GM04503 (cell line): ENCODE measurements around the gene NLN.
"Not testable (repeated sequence)": the region's sequence is repeated elsewhere in the genome, so short reads cannot be mapped to it uniquely, and the experiment has no call there.

Experiments
- DNase-seq: peaks from one replicate; pipeline ENCODE4 v3.0.0-alpha.2; 2012; ENCODE audit warnings: low read depth

NLN gene

DNA sequence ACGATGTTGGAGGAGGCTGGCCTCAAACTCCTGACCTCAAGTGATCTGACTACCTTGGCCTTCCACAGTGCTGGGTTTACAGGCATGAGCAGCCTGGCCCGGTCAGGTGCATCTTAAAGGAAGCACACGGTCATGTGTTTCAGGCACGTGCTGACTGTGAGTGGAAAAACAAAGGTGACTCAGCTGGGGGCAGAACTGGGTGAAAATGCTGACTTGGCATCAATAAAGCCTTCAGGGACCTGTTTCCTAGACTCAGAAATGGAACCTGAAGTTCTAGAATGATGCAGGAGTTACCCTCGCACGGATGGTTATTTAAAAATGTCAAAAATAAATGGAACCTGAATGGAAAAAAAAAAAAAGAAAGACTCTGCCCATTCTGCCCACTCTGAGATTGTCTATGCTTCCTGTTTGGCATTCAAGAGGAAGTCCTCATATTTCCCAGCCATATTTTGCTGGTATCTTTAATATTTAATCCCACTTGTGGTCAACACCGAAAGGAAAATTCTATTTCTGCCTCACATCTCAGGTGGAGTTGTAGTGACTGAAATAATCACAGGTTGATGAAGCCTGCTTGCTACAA, 12.3 kb downstream of the NLN start:
- DNase-seq = not testable (repeated sequence)

DNA sequence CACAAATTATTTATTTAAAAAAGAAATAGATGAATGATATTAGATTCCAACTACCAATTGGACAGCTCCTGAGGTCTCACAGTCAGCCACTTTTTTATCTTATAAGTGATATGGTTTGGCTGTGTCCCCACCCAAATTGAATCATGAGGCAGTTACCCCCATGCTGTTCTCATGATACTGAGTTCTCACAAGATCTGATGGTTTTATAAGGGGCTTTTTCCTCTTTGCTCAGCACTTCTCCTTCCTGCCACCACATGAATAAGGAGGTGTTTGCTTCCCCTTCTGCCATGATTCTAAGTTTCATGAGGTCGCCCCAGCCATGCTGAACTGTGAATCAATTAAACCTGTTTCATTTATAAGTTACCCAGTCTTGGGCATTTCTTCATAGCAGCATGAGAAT, 12.9 kb downstream of the NLN start:
- no peak for DNase-seq

- no peak for DNase-seq
Measured at GRCh38 chr5:65736011-65736410, 14.0 kb downstream of the NLN start.

GRCh38 chr5:65737842-65738241, 15.8 kb downstream of the NLN start:
- DNase-seq = no peak

DNA sequence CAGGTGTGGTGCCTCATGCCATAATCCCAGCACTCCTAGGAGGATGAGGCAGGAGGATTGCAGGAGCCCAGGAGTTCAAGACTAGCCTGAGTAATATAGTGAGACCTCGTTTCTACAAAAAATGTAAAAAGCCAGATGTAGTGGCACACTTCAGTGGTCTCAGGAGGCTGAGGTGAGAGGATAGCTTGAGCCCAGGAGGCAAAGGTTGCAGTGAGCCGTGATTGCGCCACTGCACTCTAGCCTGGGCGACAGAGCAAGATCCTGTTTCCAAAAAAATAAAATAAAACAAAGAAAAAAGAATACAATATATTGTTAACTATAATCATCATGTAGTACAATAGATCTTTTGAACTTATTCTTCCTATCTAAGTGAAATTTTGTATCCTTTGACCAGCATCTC, 16.3 kb downstream of the NLN start:
- no peak for DNase-seq

- DNase-seq = no peak
Measured at GRCh38 chr5:65739162-65739561, 17.2 kb downstream of the NLN start.

GRCh38 chr5:65742565-65743231, 20.7 kb downstream of the NLN start:
- peak; percentile 62 for DNase-seq

GRCh38 chr5:65749221-65749844, 27.3 kb downstream of the NLN start:
- DNase-seq = no peak

DNA sequence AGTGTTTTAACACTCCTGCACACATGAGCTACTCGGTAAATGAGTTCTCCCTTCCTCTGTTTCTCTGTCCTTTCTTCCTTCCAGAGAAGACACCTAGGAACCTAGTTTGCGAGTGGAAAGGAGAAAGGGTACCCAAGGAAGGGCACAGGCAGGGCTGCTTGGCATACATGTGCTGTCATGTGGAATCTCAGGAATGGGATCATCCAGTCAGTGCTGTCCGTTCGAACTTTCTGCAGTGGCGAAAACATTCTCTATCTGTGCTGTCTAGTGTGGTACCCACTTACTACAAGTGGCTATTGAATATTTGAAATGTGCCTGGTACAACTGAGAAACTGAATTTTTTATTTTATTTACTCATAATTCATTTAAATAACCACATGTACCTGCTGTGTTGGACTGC, 28.0 kb downstream of the NLN start:
- DNase-seq = no peak

GRCh38 chr5:65750938-65751337, 28.9 kb downstream of the NLN start:
- no peak for DNase-seq

DNA sequence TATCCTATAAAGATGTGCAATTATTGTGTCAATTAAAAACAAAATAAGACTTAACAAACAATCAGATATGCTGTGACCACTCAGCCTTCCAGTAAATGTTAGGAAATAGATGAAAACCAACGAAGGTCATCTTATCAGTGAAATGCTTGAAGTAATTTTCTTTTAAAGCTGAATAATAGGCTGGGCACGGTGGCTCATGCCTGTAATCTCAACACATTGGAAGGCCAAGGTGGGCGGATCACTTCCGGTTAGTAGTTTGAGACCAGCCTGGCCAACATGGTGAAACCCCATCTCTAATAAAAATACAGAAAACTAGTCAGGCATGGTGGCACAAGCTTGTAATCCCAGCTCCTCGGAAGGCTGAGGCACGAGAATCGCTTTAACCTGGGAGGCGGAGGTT, 31.2 kb downstream of the NLN start:
- no peak for DNase-seq

DNA sequence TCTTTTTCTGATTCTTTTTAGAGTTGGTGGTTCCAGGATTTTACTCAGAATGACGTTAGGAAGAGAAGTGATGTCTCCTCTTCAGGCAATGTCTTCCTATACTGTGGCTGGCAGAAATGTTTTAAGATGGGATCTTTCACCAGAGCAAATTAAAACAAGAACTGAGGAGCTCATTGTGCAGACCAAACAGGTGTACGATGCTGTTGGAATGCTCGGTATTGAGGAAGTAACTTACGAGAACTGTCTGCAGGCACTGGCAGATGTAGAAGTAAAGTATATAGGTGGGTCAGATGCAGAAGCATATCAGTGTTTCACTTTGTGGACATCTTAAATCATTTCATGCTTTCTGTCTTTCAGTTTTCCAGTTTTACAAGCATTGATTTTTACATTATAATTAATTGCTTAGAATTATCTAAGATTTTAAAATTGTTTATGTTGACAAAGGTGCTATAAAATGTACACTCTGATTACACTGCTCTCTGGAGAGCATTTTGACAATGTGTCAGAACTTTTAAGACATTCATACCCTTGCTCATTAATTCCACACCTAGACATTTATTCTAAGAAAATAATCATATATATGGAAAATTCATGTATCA, 36.6 kb downstream of the NLN start:
- DNase-seq = no peak

DNA sequence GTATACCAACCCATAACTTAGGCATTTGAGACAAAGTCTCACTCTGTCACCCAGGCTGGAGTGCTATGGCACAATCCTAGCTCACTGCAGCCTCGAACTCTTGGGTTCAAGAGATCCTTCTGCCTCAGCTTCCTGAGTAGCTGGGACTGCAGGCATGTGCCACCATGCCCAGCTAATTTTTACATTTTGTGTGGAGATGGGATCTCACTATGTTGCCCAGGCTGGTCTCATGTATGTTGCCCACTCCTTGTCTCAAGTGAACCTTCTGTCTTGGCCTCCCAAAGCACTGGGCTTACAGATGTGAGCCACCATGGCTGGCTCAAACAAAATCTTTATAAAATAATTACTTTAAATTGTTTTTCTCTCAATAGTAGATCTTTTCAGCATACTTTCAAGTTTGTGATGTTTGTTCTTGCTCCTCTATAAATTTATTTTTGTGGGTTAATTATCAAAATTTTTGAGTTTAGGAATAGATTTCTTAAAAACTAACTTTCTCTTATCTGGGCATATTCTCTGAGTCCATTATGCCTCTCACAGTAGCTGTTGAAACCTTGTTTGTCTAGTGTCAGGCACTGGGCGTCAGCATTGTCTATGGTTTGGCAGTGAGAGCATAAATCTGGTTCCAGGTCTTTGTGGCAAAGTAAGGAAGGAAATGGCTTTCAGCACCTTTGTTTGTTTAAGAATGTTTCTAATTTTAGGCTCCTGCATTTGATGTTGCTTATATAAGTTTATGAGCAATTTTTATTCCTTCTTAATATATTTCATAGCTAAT, 38.7 kb downstream of the NLN start:
- DNase-seq = peak; percentile 42

GRCh38 chr5:65762234-65762633, 40.2 kb downstream of the NLN start:
- no peak for DNase-seq

DNA sequence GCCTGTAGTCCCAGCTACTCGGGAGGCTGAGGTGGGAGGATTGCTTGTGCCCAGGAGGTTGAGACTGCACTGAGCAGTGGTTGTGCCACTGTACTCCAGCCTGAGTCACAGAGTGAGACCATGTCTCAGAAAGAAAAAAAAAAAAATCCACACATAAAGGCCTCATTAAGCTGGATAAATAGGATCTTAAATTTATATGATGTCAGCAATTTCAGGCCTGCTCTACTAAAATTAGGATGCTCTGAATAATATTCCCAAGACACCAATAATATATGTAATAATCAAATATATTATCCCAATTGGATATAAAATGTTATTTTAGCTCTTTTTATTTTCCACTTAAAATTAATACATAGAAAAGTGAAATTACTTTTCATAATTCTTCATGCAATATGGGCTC, 43.6 kb downstream of the NLN start:
- no peak for DNase-seq

GRCh38 chr5:65766175-65766574, 44.2 kb downstream of the NLN start:
- no peak for DNase-seq

- DNase-seq = no peak
Measured at GRCh38 chr5:65766781-65767180, 44.8 kb downstream of the NLN start.

GRCh38 chr5:65767565-65767964, 45.6 kb downstream of the NLN start:
- no peak for DNase-seq

DNA sequence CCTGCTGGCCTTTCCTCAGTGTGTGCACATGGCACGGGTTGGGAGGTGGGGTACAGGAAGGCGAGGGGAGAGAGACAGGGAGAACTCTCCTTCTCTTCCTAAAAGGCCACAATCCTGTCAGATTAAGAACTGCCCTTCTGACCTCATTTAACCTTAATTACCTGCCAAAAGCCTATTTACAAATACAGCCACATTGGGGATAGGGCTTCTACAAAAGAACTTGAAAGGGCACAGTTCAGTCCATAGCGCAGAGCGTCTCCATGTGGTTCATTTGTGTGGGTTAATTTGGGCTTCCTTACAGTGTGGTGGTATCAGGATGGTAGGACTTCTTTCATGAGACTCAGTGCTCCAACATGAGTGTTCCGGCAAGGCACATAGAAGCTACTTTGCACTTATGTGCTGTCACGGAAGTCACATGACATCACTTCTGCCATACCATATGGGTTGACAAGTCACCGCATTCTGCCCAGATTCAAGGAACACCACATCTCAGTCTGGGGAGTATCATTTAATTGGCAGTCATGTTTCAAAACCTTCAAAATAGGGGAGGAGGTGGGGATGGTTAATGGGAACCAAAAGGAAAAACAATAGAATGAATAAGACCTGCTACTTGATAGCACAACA, 46.8 kb downstream of the NLN start:
- DNase-seq = no peak

DNA sequence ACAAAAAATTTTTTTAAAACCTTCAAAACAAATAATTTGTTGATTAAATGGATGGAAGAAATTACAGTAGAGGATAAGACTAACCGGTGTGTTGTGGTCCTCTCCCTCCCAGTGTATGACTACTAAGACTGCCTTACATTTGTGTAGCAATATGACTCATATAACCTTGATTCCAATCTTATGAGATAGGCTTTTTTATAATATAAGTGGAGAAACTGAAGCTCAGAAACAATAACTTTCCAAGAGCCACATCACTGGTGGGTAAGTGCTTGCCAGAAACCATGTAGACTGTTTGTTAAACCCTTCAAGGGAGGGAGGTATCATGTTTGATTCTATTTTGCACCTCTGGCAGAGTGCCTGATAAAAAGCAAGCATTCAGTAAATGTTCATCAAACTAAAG, 47.5 kb downstream of the NLN start:
- peak; percentile 76 for DNase-seq

- DNase-seq = no peak
Measured at GRCh38 chr5:65771266-65771665, 49.3 kb downstream of the NLN start.

DNA sequence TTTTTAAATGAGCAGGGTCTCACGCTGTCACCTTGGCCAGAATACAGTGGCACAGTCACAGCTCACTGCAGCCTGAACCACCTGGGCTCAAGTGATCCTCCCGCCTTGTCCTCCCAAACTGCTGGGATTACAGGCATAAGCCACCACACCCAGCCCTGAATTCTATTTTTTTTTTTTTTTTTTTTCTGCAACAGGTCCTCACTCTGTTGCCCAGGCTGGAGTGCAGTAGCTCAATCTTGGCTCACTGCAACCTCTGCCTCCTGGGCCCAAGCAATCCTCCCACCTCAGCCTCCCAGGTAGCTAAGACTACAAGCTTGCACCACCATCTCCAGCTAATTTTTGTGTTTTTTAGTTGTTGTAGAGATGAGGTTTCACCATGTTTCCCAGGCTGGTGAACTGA, 51.0 kb downstream of the NLN start:
- DNase-seq = not testable (repeated sequence)
